HepG2 (cell line): ENCODE data around the gene LCTL. TPM values are rescaled to one million over a fixed set of nuclear protein-coding genes. Genes with fewer than 3 reads are reported as not detected.

ENCODE experiments used
- ATF7-NPFF ChIP-seq: sonication (generic); formaldehyde crosslinking; IDR thresholded peaks from 2 replicates; pipeline ENCODE4 v1.8.1; 2023; ENCODE audit warnings: mild to moderate bottlenecking, low read depth, missing genetic modification reagents, moderate library complexity
- ATRX ChIP-seq: sonication (generic); formaldehyde crosslinking; IDR thresholded peaks from 2 replicates; pipeline ENCODE4 v1.4.0; 2020; ENCODE audit warnings: missing genetic modification reagents, borderline replicate concordance
- CCDC6 ChIP-seq: sonication (generic); formaldehyde crosslinking; IDR thresholded peaks from 2 replicates; pipeline ENCODE4 v1.8.1; 2022; ENCODE audit warnings: mild to moderate bottlenecking, missing genetic modification reagents, moderate library complexity
- DMAP1 ChIP-seq: IDR thresholded peaks from 2 replicates; pipeline ENCODE4 v1.6.1; 2016
- HMG20A ChIP-seq: IDR thresholded peaks from 2 replicates; pipeline ENCODE4 v1.6.1; 2016; ENCODE audit warnings: borderline replicate concordance
- HOXD1 ChIP-seq: sonication (generic); formaldehyde crosslinking; IDR thresholded peaks from 2 replicates; pipeline ENCODE4 v1.5.0; 2020; ENCODE audit warnings: missing genetic modification reagents
- KLF15 ChIP-seq: sonication (generic); formaldehyde crosslinking; IDR thresholded peaks from 2 replicates; pipeline ENCODE4 v1.8.1; 2023; ENCODE audit warnings: borderline replicate concordance, mild to moderate bottlenecking, inconsistent platforms, missing genetic modification reagents, mixed read lengths
- MBD4 ChIP-seq: IDR thresholded peaks from 2 replicates; pipeline ENCODE4 v1.6.1; 2012; ENCODE audit warnings: low read length, inconsistent platforms, borderline replicate concordance
- MYNN ChIP-seq: sonication (generic); formaldehyde crosslinking; IDR thresholded peaks from 2 replicates; pipeline ENCODE4 v1.4.0; 2020; ENCODE audit warnings: mild to moderate bottlenecking, low read depth, missing genetic modification reagents
- NONO ChIP-seq, 2 experiments: fragments of 450-650 bp in 1 of 2; sonication (generic) in 1 of 2; formaldehyde crosslinking in 1 of 2; IDR thresholded peaks in 1 of 2; conservative IDR thresholded peaks in 1 of 2; 2 replicates each; pipeline versions ENCODE4 v1.6.1 to v1.8.0; 2017 to 2022; ENCODE audit warnings: mild to moderate bottlenecking in 1 of 2, missing genetic modification reagents in 1 of 2, moderate library complexity in 1 of 2
- SOX13 ChIP-seq, 3 experiments: fragments of 450-650 bp in 1 of 3; sonication (generic) in 1 of 3; formaldehyde crosslinking in 1 of 3; IDR thresholded peaks in 2 of 3; conservative IDR thresholded peaks in 1 of 3; 2 replicates each; pipeline versions ENCODE4 v1.5.0 to v1.6.1; 2016 to 2020; ENCODE audit warnings: antibody characterized with exemption in 1 of 3, mild to moderate bottlenecking in 1 of 3, missing compliant biosample characterization in 1 of 3, missing genetic modification reagents in 1 of 3, moderate library complexity in 1 of 3
- YEATS4 ChIP-seq: sonication (generic); formaldehyde crosslinking; IDR thresholded peaks from 2 replicates; pipeline ENCODE4 v1.4.0; 2020; ENCODE audit warnings: missing genetic modification reagents, borderline replicate concordance
- ZBTB3 ChIP-seq: sonication (generic); formaldehyde crosslinking; IDR thresholded peaks from 2 replicates; pipeline ENCODE4 v1.4.0; 2020; ENCODE audit warnings: low read depth, mild to moderate bottlenecking, moderate library complexity, missing genetic modification reagents, borderline replicate concordance
- ZFP41 ChIP-seq: sonication (generic); formaldehyde crosslinking; IDR thresholded peaks from 2 replicates; pipeline ENCODE4 v1.4.0; 2020; ENCODE audit warnings: mild to moderate bottlenecking, missing genetic modification reagents, borderline replicate concordance
- ZFP90 ChIP-seq: sonication (generic); formaldehyde crosslinking; IDR thresholded peaks from 2 replicates; pipeline ENCODE4 v1.8.0; 2022; ENCODE audit warnings: missing genetic modification reagents, mild to moderate bottlenecking, inconsistent platforms, borderline replicate concordance
- ZKSCAN8 ChIP-seq: IDR thresholded peaks from 2 replicates; pipeline ENCODE4 v1.6.1; 2016; ENCODE audit warnings: borderline replicate concordance, missing genetic modification reagents, missing compliant biosample characterization
- ZNF124 ChIP-seq: sonication (generic); formaldehyde crosslinking; IDR thresholded peaks from 2 replicates; pipeline ENCODE4 v1.4.0; 2020; ENCODE audit warnings: missing genetic modification reagents
- ZNF180 ChIP-seq: sonication (generic); formaldehyde crosslinking; IDR thresholded peaks from 2 replicates; pipeline ENCODE4 v1.4.0; 2020; ENCODE audit warnings: low read depth, missing genetic modification reagents, borderline replicate concordance
- ZNF749 ChIP-seq: sonication (generic); formaldehyde crosslinking; IDR thresholded peaks from 2 replicates; pipeline ENCODE4 v1.8.0; 2022; ENCODE audit warnings: mild to moderate bottlenecking, missing genetic modification reagents, moderate library complexity, borderline replicate concordance
- ZNF839 ChIP-seq: sonication (generic); formaldehyde crosslinking; IDR thresholded peaks from 2 replicates; pipeline ENCODE4 v1.4.0; 2020; ENCODE audit warnings: missing genetic modification reagents, mild to moderate bottlenecking, borderline replicate concordance
- polyA plus RNA-seq, 8 experiments: library from polyadenylated mRNA; depleted of rRNA in 3 of 8; stranded (reverse) in 7 of 8; unstranded in 1 of 8; fragments of >200 nt; fragmentation: Illumina TruSeq in 4 of 8; extraction: Trizol in 4 of 8; gene quantifications; 2 replicates each; pipeline versions ENCODE4 v1.2.1 to v1.2.3, GENCODE V29; 2011 to 2016; ENCODE audit warnings: low read depth in 4 of 8, missing spikeins in 1 of 8, mixed read lengths in 1 of 8; ENCODE audit not compliant: insufficient read depth in 1 of 8
- total RNA-seq, 5 experiments: library from RNA; depleted of rRNA; stranded (reverse); fragments of >200 nt; fragmentation: Illumina TruSeq; extraction: Trizol; gene quantifications; 2 replicates each; pipeline ENCODE4 v1.2.3, GENCODE V29; 2016; ENCODE audit warnings: low read depth in 1 of 5
- TF ChIP-seq, protein P1 (sequence below): sonication (generic); formaldehyde crosslinking; IDR thresholded peaks from 2 replicates; pipeline ENCODE4 v1.4.0; 2020; ENCODE audit warnings: mild to moderate bottlenecking, missing genetic modification reagents
- TF ChIP-seq, protein P2 (sequence below): sonication (generic); formaldehyde crosslinking; IDR thresholded peaks from 2 replicates; pipeline ENCODE4 v1.4.0; 2020; ENCODE audit warnings: missing genetic modification reagents

The LCTL gene
- total and polyA plus RNA-seq, 2 of the 13 experiments (the other 11 are each of a cell fraction or from before 2014, with no cell fraction given), result 0.96 to 1.4 TPM

DNA sequence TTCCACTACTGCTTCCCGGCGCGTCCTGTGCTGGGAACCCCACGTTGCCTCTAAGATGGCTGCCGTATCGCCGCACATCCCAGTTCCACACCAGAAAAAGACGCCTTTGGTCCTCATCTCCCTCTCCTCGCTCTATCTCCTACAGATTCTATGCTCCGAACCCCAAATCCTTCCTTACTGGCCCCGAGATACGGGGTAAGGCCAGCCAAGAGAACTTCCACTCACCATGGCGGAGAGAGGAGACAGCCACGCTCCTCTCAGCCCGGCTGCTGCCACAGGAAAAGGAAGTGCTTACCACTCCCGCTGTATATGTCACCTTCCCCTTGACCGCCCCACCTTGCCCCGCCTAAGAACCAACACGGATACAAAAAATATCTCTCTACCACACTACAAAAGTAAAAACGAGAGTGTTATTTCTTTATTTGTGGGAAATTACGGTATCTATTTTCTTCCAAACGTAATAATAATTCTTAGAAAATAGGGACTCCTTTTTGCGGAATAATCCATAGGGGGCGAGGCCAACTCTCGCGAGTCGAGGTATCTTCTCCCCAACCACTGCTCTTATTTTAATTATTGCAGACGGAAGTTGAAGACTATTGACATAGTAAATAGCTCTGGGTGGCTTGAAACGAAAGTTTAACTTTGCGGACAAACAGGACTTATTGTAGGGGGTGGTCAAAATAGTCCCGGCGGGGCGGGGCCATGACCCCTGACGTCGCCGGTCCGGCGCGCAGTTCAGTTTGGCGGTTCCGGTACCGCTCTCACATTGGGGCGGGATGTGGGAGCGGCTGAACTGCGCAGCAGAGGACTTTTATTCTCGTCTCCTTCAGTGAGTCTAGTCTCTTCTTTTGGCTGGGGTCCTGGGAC, 61.0 kb downstream of the LCTL start, which contains the start of the genes RPL4 and ZWILCH (continued):
- TF ChIP-seq NONO (IDR thresholded peaks at IDR 0.05), result no peak
- peak; percentile 68 for TF ChIP-seq NONO (CRISPR knock-in tag; conservative IDR thresholded peaks at IDR 0.05)
- TF ChIP-seq ZFP90 (CRISPR knock-in tag), result no peak
- peak; percentile 71; the same call in 1 of the 2 replicates for TF ChIP-seq MYNN (CRISPR knock-in tag)
- peak; percentile 35; the same call in 1 of the 2 replicates for TF ChIP-seq CCDC6 (CRISPR knock-in tag)
- no peak for TF ChIP-seq ZNF749 (CRISPR knock-in tag)
- no peak for TF ChIP-seq ZBTB3
- TF ChIP-seq ZFP41 (CRISPR knock-in tag), result no peak
- TF ChIP-seq ZNF124 (CRISPR knock-in tag), result no peak
- TF ChIP-seq MBD4, result no peak; the same call in 1 of the 2 replicates
- TF ChIP-seq ZKSCAN8 (CRISPR knock-in tag), result no peak
- peak; percentile 96 for TF ChIP-seq YEATS4 (CRISPR knock-in tag)
- TF ChIP-seq SOX13 (IDR thresholded peaks at IDR 0.05), result no peak
- TF ChIP-seq SOX13 (CRISPR knock-in tag; conservative IDR thresholded peaks at IDR 0.05 in 1 of 2, IDR thresholded peaks at IDR 0.05 in 1 of 2), result no peak
- TF ChIP-seq DMAP1 (CRISPR knock-in tag), result peak; percentile 99
- no peak for TF ChIP-seq ZNF180
- TF ChIP-seq, protein P1, sequence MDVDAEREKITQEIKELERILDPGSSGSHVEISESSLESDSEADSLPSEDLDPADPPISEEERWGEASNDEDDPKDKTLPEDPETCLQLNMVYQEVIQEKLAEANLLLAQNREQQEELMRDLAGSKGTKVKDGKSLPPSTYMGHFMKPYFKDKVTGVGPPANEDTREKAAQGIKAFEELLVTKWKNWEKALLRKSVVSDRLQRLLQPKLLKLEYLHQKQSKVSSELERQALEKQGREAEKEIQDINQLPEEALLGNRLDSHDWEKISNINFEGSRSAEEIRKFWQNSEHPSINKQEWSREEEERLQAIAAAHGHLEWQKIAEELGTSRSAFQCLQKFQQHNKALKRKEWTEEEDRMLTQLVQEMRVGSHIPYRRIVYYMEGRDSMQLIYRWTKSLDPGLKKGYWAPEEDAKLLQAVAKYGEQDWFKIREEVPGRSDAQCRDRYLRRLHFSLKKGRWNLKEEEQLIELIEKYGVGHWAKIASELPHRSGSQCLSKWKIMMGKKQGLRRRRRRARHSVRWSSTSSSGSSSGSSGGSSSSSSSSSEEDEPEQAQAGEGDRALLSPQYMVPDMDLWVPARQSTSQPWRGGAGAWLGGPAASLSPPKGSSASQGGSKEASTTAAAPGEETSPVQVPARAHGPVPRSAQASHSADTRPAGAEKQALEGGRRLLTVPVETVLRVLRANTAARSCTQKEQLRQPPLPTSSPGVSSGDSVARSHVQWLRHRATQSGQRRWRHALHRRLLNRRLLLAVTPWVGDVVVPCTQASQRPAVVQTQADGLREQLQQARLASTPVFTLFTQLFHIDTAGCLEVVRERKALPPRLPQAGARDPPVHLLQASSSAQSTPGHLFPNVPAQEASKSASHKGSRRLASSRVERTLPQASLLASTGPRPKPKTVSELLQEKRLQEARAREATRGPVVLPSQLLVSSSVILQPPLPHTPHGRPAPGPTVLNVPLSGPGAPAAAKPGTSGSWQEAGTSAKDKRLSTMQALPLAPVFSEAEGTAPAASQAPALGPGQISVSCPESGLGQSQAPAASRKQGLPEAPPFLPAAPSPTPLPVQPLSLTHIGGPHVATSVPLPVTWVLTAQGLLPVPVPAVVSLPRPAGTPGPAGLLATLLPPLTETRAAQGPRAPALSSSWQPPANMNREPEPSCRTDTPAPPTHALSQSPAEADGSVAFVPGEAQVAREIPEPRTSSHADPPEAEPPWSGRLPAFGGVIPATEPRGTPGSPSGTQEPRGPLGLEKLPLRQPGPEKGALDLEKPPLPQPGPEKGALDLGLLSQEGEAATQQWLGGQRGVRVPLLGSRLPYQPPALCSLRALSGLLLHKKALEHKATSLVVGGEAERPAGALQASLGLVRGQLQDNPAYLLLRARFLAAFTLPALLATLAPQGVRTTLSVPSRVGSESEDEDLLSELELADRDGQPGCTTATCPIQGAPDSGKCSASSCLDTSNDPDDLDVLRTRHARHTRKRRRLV (CRISPR knock-in tag), result no peak
- no peak for TF ChIP-seq ATRX
- no peak for TF ChIP-seq ZNF839 (CRISPR knock-in tag)
- no peak for TF ChIP-seq KLF15 (CRISPR knock-in tag)
- no peak for TF ChIP-seq HOXD1 (CRISPR knock-in tag)
- TF ChIP-seq, protein P2, sequence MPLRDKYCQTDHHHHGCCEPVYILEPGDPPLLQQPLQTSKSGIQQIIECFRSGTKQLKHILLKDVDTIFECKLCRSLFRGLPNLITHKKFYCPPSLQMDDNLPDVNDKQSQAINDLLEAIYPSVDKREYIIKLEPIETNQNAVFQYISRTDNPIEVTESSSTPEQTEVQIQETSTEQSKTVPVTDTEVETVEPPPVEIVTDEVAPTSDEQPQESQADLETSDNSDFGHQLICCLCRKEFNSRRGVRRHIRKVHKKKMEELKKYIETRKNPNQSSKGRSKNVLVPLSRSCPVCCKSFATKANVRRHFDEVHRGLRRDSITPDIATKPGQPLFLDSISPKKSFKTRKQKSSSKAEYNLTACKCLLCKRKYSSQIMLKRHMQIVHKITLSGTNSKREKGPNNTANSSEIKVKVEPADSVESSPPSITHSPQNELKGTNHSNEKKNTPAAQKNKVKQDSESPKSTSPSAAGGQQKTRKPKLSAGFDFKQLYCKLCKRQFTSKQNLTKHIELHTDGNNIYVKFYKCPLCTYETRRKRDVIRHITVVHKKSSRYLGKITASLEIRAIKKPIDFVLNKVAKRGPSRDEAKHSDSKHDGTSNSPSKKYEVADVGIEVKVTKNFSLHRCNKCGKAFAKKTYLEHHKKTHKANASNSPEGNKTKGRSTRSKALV (CRISPR knock-in tag), result no peak
- TF ChIP-seq HMG20A (CRISPR knock-in tag), result no peak
- TF ChIP-seq ATF7-NPFF, result 0 out of 2 replicates have a peak, but pooled peaks have one; percentile 18
